ENCODE data around the gene AKAP12. TPM values are rescaled to one million over a fixed set of nuclear protein-coding genes. Genes with fewer than 3 reads are reported as not detected.

AKAP12 gene
- total and polyA plus RNA-seq, 7 donors = 2.5 to 13.1 (median 7.5) TPM

DNA sequence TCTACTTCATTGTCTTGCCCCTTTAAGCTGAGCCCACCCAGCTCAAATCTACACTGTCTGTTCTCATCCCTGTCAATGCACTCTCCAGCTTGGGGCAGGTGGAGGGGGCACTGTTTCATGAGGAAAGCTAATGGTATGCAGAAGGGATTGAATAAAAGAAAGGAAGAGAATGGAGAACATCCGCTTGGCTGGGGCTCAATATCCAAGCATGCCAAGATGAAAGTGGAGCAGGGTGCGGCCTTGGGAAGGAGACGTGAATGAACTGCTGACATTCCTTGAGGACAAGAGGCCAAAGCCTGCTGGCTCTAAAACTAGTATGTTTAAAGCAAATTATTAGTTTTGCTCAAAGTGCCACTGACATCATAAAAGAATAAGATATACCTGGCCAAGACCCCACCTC is 24.2 kb downstream of the AKAP12 start:
- WGBS, 3 donors = 63 to 65% (median 64%) methylated on average over 3 of the region's 3 CpGs
- no peak overlapping the region for H3K4me3 ChIP-seq
- peaks cover 0 to 3% (median 0%) of the 10 kb centered on the region in 3 donors for H3K27me3 ChIP-seq (ENCODE audit: insufficient read depth in 3 of 3, low read length in 2 of 3)
- DNase-seq (peak; percentile 54 to 70), ATAC-seq (peak in 1 of 4 donors; percentile 42)
- H3K36me3 ChIP-seq (ENCODE audit: insufficient read depth in 1 of 2, low read depth in 1 of 2) = no peaks in the 10 kb centered on the region
- H3K9me3 ChIP-seq = no peaks in the 10 kb centered on the region
- H3K4me1 ChIP-seq = no peaks in the 10 kb centered on the region
- intact Hi-C loops (cut with DNase I) = no loop called here
- H3K27ac ChIP-seq = no peak overlapping the region
- TF ChIP-seq, protein P1, sequence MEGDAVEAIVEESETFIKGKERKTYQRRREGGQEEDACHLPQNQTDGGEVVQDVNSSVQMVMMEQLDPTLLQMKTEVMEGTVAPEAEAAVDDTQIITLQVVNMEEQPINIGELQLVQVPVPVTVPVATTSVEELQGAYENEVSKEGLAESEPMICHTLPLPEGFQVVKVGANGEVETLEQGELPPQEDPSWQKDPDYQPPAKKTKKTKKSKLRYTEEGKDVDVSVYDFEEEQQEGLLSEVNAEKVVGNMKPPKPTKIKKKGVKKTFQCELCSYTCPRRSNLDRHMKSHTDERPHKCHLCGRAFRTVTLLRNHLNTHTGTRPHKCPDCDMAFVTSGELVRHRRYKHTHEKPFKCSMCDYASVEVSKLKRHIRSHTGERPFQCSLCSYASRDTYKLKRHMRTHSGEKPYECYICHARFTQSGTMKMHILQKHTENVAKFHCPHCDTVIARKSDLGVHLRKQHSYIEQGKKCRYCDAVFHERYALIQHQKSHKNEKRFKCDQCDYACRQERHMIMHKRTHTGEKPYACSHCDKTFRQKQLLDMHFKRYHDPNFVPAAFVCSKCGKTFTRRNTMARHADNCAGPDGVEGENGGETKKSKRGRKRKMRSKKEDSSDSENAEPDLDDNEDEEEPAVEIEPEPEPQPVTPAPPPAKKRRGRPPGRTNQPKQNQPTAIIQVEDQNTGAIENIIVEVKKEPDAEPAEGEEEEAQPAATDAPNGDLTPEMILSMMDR (IDR thresholded peaks at IDR 0.05) = no peak

DNA sequence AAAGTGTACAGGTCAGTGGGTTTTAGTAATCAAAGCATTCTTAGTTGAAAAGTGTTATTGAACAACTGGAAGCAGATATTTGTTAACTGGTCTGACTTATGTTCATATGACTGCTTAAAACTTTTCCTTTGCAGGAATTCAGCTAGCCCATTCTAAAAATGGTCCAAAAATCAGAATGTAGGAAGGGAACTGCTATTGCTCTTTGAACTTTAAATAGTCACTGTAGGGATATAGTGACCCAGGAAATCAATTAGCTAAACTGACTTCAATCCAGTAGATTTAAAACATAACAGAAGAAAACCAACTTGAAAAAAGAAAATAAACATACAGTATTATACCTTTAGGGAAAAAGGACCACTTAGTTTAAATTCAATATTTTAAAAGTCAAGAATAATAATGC is 25.5 kb downstream of the AKAP12 start:
- Histone ChIP-seq H3K36me3 (ENCODE audit: insufficient read depth in 1 of 2, low read depth in 1 of 2) (no peaks in the 10 kb centered on the region), H3K4me3 (no peak overlapping the region), H3K27ac (no peak overlapping the region), H3K4me1 (no peaks in the 10 kb centered on the region), H3K27me3 (ENCODE audit: insufficient read depth in 3 of 3, low read length in 2 of 3) (peaks cover 0 to 3% (median 0%) of the 10 kb centered on the region in 3 donors), H3K9me3 (no peaks in the 10 kb centered on the region)
- intact Hi-C loops (cut with DNase I) = no loop called here
- TF ChIP-seq, protein P1 (IDR thresholded peaks at IDR 0.05) = no peak
- no peak for DNase-seq
- no peak for ATAC-seq

DNA sequence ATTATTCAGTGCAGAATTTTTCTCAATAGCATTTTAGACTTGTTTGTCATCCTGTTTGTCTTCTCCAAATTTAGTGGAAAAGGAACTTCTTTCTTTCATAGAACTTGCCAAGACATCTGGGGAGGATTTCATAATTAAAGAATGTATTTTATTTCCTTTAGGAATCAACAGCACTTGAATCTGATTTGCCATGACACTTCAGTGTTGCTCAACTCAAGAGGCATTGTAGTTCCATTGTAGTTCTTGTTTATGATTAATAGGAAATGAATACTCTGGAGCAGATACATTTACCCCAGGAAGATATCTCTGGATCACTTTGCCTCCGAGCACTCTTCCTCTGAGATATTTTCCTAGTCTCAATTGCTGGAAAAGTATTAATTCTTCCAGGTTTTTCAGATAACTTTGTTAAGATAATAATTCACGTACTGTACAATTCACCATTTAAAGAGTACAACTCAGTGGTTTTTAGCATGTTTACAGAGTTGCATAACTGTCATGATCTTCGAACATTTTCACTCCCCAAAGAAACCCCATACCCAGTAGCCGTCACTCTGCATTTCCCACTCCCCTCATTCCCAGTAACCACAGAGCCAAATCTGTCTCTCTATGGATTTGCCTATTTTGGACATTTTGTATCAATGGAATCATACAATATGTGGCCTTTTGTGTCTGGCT is 29.7 kb downstream of the AKAP12 start:
- Histone ChIP-seq H3K36me3 (ENCODE audit: insufficient read depth in 1 of 2, low read depth in 1 of 2) (no peaks in the 10 kb centered on the region), H3K4me3 (no peak overlapping the region), H3K9me3 (no peaks in the 10 kb centered on the region), H3K27me3 (ENCODE audit: insufficient read depth in 3 of 3, low read length in 2 of 3) (peaks cover 0 to 3% (median 0%) of the 10 kb centered on the region in 3 donors), H3K27ac (peak overlapping the region; percentile 32), H3K4me1 (no peaks in the 10 kb centered on the region)
- ATAC-seq (peak in 2 of 4 donors; percentile 35 to 46), DNase-seq (no peak)
- 43 to 55% (median 47%) methylated on average over 4 of the region's 4 CpGs for WGBS, 3 donors
- TF ChIP-seq, protein P1 (IDR thresholded peaks at IDR 0.05) = no peak
- intact Hi-C loops (cut with DNase I) = no loop called here

DNA sequence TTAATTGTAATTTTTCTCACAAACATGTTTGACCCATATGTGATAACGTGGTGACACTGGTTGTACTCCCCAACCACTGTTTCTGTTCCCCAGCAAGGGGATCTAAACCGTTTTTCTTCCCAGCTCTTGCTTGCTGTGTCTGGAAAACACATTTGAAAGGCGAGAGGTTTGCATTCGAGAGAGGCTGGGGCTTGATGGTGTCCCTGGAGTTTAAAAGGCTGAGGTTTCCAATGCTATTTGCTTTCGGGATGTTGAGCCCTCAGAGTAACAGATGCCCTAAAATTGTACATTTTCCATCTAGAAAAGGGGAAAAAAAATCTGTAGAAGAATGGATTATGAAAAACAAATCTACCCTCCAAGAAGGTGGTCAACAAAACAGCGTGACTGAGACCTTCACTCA is 35.4 kb downstream of the AKAP12 start:
- no peaks in the 10 kb centered on the region for H3K36me3 ChIP-seq (ENCODE audit: insufficient read depth in 1 of 2, low read depth in 1 of 2)
- intact Hi-C loops (cut with DNase I) = no loop called here
- DNase-seq (no peak), ATAC-seq (no peak)
- 67 to 81% (median 72%) methylated on average over 6 of the region's 6 CpGs for WGBS, 3 donors
- H3K9me3 ChIP-seq = no peaks in the 10 kb centered on the region
- H3K27ac ChIP-seq = no peak overlapping the region
- H3K27me3 ChIP-seq (ENCODE audit: insufficient read depth in 3 of 3, low read length in 2 of 3) = no peaks in the 10 kb centered on the region
- H3K4me3 ChIP-seq = no peak overlapping the region
- no peaks in the 10 kb centered on the region for H3K4me1 ChIP-seq
- TF ChIP-seq, protein P1 (IDR thresholded peaks at IDR 0.05) = no peak

DNA sequence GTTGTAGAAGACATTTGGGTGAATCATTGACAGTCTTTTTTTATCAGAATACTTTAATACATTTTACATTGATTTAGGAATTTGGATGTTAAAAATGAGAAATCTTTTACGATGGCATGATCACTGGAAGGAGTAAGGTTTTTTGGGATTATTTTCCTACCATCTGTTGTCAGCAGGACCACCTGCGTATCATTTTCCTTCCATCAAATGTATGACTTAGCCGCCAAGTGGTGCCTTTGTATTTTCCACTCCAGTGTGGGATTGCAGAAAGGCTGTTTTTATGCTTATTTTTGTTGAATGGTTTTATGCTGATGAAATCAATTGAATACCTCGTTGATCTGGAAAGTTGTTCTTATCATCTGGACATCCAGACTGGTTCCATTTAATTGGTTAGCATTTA is 35.8 kb downstream of the AKAP12 start:
- Histone ChIP-seq H3K27me3 (ENCODE audit: insufficient read depth in 3 of 3, low read length in 2 of 3) (no peaks in the 10 kb centered on the region), H3K9me3 (no peaks in the 10 kb centered on the region), H3K27ac (no peak overlapping the region), H3K4me3 (no peak overlapping the region), H3K36me3 (ENCODE audit: insufficient read depth in 1 of 2, low read depth in 1 of 2) (no peaks in the 10 kb centered on the region), H3K4me1 (no peaks in the 10 kb centered on the region)
- intact Hi-C loops (cut with DNase I) = no loop called here
- TF ChIP-seq, protein P1 (IDR thresholded peaks at IDR 0.05) = no peak
- 55 to 65% (median 56%) methylated on average over 4 of the region's 4 CpGs for WGBS, 3 donors
- no peak for ATAC-seq
- DNase-seq = no peak
